ENCODE measurements around the gene RSPRY1. TPM values are rescaled to one million over a fixed set of nuclear protein-coding genes. Genes with fewer than 3 reads are reported as not detected.
A peak's percentile ranks its signal among the peaks of the same experiment; 100 is the strongest.
"Not testable (repeated sequence)": the region's sequence is repeated elsewhere in the genome, so short reads cannot be mapped to it uniquely, and the experiment has no call there.

RSPRY1 gene
- polyA plus RNA-seq, 3 donors = 46.7 to 49.7 (median 49.0) TPM

GRCh38 chr16:57185446-57185944 is 634 bp upstream of the RSPRY1 start:
- DNase-seq (ENCODE audit: low read depth in 3 of 3, low spot score in 2 of 3) = peak in 1 of 3 donors; percentile 42

- peak in 1 of 3 donors; percentile 34 for DNase-seq (ENCODE audit: low read depth in 3 of 3, low spot score in 2 of 3)
Observed at GRCh38 chr16:57186872-57187854, 1.0 kb downstream of the RSPRY1 start.

GRCh38 chr16:57187902-57188710 is 2.0 kb downstream of the RSPRY1 start:
- DNase-seq (ENCODE audit: low read depth in 3 of 3, low spot score in 2 of 3) = not testable (repeated sequence)

GRCh38 chr16:57188711-57189002 is 2.5 kb downstream of the RSPRY1 start:
- no peak for DNase-seq (ENCODE audit: low read depth in 3 of 3, low spot score in 2 of 3)

- not testable (repeated sequence) for DNase-seq (ENCODE audit: low read depth in 3 of 3, low spot score in 2 of 3)
Observed at GRCh38 chr16:57189527-57189926, 3.4 kb downstream of the RSPRY1 start.

- DNase-seq (ENCODE audit: low read depth in 3 of 3, low spot score in 2 of 3) = no peak
Observed at GRCh38 chr16:57190136-57190535, 4.0 kb downstream of the RSPRY1 start.

GRCh38 chr16:57191056-57191571 is 5.0 kb downstream of the RSPRY1 start:
- DNase-seq (ENCODE audit: low read depth in 3 of 3, low spot score in 2 of 3) = no peak

- no peak for DNase-seq (ENCODE audit: low read depth in 3 of 3, low spot score in 2 of 3)
Observed at GRCh38 chr16:57192146-57192545, 6.0 kb downstream of the RSPRY1 start.

- DNase-seq (ENCODE audit: low read depth in 3 of 3, low spot score in 2 of 3) = no peak
Observed at GRCh38 chr16:57192720-57193486, 6.8 kb downstream of the RSPRY1 start.

- no peak for DNase-seq (ENCODE audit: low read depth in 3 of 3, low spot score in 2 of 3)
Observed at GRCh38 chr16:57194512-57194911, 8.4 kb downstream of the RSPRY1 start.

GRCh38 chr16:57196286-57196685 is 10.2 kb downstream of the RSPRY1 start:
- DNase-seq (ENCODE audit: low read depth in 3 of 3, low spot score in 2 of 3) = no peak

- DNase-seq (ENCODE audit: low read depth in 3 of 3, low spot score in 2 of 3) = no peak
Observed at GRCh38 chr16:57196753-57197152, 10.6 kb downstream of the RSPRY1 start.

GRCh38 chr16:57200321-57200720 is 14.2 kb downstream of the RSPRY1 start:
- DNase-seq (ENCODE audit: low read depth in 3 of 3, low spot score in 2 of 3) = not testable (repeated sequence)

- not testable (repeated sequence) for DNase-seq (ENCODE audit: low read depth in 3 of 3, low spot score in 2 of 3)
Observed at GRCh38 chr16:57200926-57201325, 14.8 kb downstream of the RSPRY1 start.

GRCh38 chr16:57202095-57202886 is 16.2 kb downstream of the RSPRY1 start:
- DNase-seq (ENCODE audit: low read depth in 3 of 3, low spot score in 2 of 3) = no peak

- DNase-seq (ENCODE audit: low read depth in 3 of 3, low spot score in 2 of 3) = no peak
Observed at GRCh38 chr16:57203451-57203850, 17.3 kb downstream of the RSPRY1 start.

GRCh38 chr16:57204675-57205074 is 18.5 kb downstream of the RSPRY1 start:
- DNase-seq (ENCODE audit: low read depth in 3 of 3, low spot score in 2 of 3) = no peak

GRCh38 chr16:57208926-57209325 is 22.8 kb downstream of the RSPRY1 start:
- DNase-seq (ENCODE audit: low read depth in 3 of 3, low spot score in 2 of 3) = no peak

GRCh38 chr16:57209780-57210179 is 23.7 kb downstream of the RSPRY1 start:
- no peak for DNase-seq (ENCODE audit: low read depth in 3 of 3, low spot score in 2 of 3)

GRCh38 chr16:57213462-57213861 is 27.3 kb downstream of the RSPRY1 start:
- DNase-seq (ENCODE audit: low read depth in 3 of 3, low spot score in 2 of 3) = no peak
